Smooth muscle cell (in vitro differentiated cells): ENCODE results near the gene PHLDB2. TPM values are rescaled to one million over a fixed set of nuclear protein-coding genes. Genes with fewer than 3 reads are reported as not detected.

Experiments used
- DNase-seq: peaks from one replicate; lab custom pipeline; 2025; ENCODE audit not compliant: unreplicated experiment; lab: John Stamatoyannopoulos, UW
- H2AFZ ChIP-seq: fragments of 200-600 bp; sonication (generic); 2 replicates; pipeline ENCODE4 v1.6.0; 2016; ENCODE audit warnings: antibody characterized with exemption, low read depth, mild to moderate bottlenecking
- H3F3A ChIP-seq: fragments of 200-600 bp; sonication (generic); 2 replicates; pipeline ENCODE4 v1.6.0; 2017; ENCODE audit warnings: antibody characterized with exemption, low read depth
- H3K27ac ChIP-seq: fragments of 200-600 bp; sonication (generic); 2 replicates; pipeline ENCODE4 v1.5.1; 2016; ENCODE audit warnings: low read depth, mild to moderate bottlenecking
- H3K27me3 ChIP-seq: fragments of 200-600 bp; sonication (generic); 2 replicates; pipeline ENCODE4 v1.6.1; 2016; ENCODE audit warnings: low read depth, mild to moderate bottlenecking
- H3K36me3 ChIP-seq: fragments of 200-600 bp; sonication (generic); 2 replicates; pipeline ENCODE4 v1.5.1; 2016; ENCODE audit warnings: low read depth
- H3K4me1 ChIP-seq: fragments of 200-600 bp; sonication (generic); 2 replicates; pipeline ENCODE4 v1.5.1; 2016; ENCODE audit warnings: low read depth
- H3K4me2 ChIP-seq: fragments of 200-600 bp; sonication (generic); 2 replicates; pipeline ENCODE4 v1.6.0; 2016; ENCODE audit warnings: mild to moderate bottlenecking
- H3K4me3 ChIP-seq: fragments of 200-600 bp; sonication (generic); 2 replicates; pipeline ENCODE4 v1.5.1; 2016; ENCODE audit warnings: mild to moderate bottlenecking
- H3K79me2 ChIP-seq: fragments of 200-600 bp; sonication (generic); 2 replicates; pipeline ENCODE4 v1.6.0; 2016; ENCODE audit warnings: low read depth, mild to moderate bottlenecking
- H3K9ac ChIP-seq: fragments of 200-600 bp; sonication (generic); 2 replicates; pipeline ENCODE4 v1.6.0; 2016; ENCODE audit warnings: low read depth
- H3K9me3 ChIP-seq: fragments of 200-600 bp; sonication (generic); replicated peaks from 2 replicates; pipeline ENCODE4 v1.5.1; 2016; ENCODE audit warnings: low read depth
- H4K20me1 ChIP-seq: fragments of 200-600 bp; sonication (generic); 2 replicates; pipeline ENCODE4 v1.6.0; 2016; ENCODE audit warnings: low read depth
- CTCF ChIP-seq: fragments of 200-600 bp; sonication (generic); IDR thresholded peaks from 2 replicates; pipeline ENCODE4 v1.5.1; 2017; ENCODE audit warnings: borderline replicate concordance, mild to moderate bottlenecking, antibody characterized with exemption; ENCODE audit not compliant: insufficient read depth, poor library complexity, severe bottlenecking
- WGBS: methylation state at CpG from one replicate; pipeline ENCODE4 v1.1.7; 2016; ENCODE audit warnings: low lambda C conversion rate; 5-methylcytosine and 5-hydroxymethylcytosine counted together
- polyA plus RNA-seq: library from polyadenylated mRNA; unstranded; fragments of >200 nt; fragmentation: Nextera tagmentation; extraction: Ambion mirVana; gene quantifications from 2 replicates; pipeline ENCODE4 v1.2.1, GENCODE V29; 2016
- total RNA-seq: library from RNA; depleted of rRNA; stranded (reverse); fragments of >200 nt; gene quantifications from 2 replicates; pipeline ENCODE4 v1.2.3, GENCODE V29; 2014

The PHLDB2 gene
- total and polyA plus RNA-seq, 2 experiments from 2014 or later: 40.5 to 79.7 TPM

- Histone ChIP-seq H2AFZ (no peak overlapping the region), H3K27me3 (no peaks in the 10 kb centered on the region), H3K4me2 (peak overlapping the region; percentile 76), H3F3A (peaks cover 18% of the 10 kb centered on the region), H3K79me2 (no peaks in the 10 kb centered on the region), H4K20me1 (no peaks in the 10 kb centered on the region), H3K36me3 (no peaks in the 10 kb centered on the region), H3K27ac (peak overlapping the region; percentile 82), H3K4me3 (no peak overlapping the region), H3K9ac (no peak overlapping the region), H3K4me1 (peaks cover 14% of the 10 kb centered on the region), H3K9me3 (no peaks in the 10 kb centered on the region)
- TF ChIP-seq CTCF: no peak
- 10% methylated on average over 8 of the region's 8 CpGs for WGBS
- no peak for DNase-seq
Measured at GRCh38 chr3:111851511-111851954, 7.5 kb upstream of the PHLDB2 start.

- peak overlapping the region; percentile 52 for H2AFZ ChIP-seq
Measured at GRCh38 chr3:111852540-111852939, 6.5 kb upstream of the PHLDB2 start.

GRCh38 chr3:111853068-111853467 is 6.0 kb upstream of the PHLDB2 start:
- H3K4me2 ChIP-seq: peak overlapping the region; percentile 76
- no peaks in the 10 kb centered on the region for H4K20me1 ChIP-seq
- DNase-seq: no peak

More at GRCh38 chr3:111852540-111852939, 6.5 kb upstream of the PHLDB2 start:
- no peaks in the 10 kb centered on the region for H3K27me3 ChIP-seq
- TF ChIP-seq CTCF: no peak
- H3K4me2 ChIP-seq: peak overlapping the region; percentile 76
- peak overlapping the region; percentile 2 for H3K9ac ChIP-seq
- peaks cover 10% of the 10 kb centered on the region for H3F3A ChIP-seq
- peaks cover 10% of the 10 kb centered on the region for H3K4me1 ChIP-seq
- H3K79me2 ChIP-seq: no peaks in the 10 kb centered on the region
- H3K36me3 ChIP-seq: no peaks in the 10 kb centered on the region
- WGBS: 33% methylated on average over 3 of the region's 3 CpGs
- H3K4me3 ChIP-seq: no peak overlapping the region
- no peaks in the 10 kb centered on the region for H3K9me3 ChIP-seq
- H3K27ac ChIP-seq: peak overlapping the region; percentile 82
- DNase-seq: no peak
- no peaks in the 10 kb centered on the region for H4K20me1 ChIP-seq

More at GRCh38 chr3:111853068-111853467, 6.0 kb upstream of the PHLDB2 start:
- Histone ChIP-seq H3K4me3 (no peak overlapping the region), H3K27me3 (no peaks in the 10 kb centered on the region), H2AFZ (no peak overlapping the region), H3K36me3 (no peaks in the 10 kb centered on the region), H3K9ac (peak overlapping the region; percentile 2), H3K4me1 (peaks cover 10% of the 10 kb centered on the region), H3F3A (peaks cover 9% of the 10 kb centered on the region), H3K27ac (peak overlapping the region; percentile 82), H3K79me2 (no peaks in the 10 kb centered on the region), H3K9me3 (no peaks in the 10 kb centered on the region)
- WGBS: 97% methylated on average over 1 of the region's 1 CpG
- TF ChIP-seq CTCF: no peak
